AG09309 (cell line): ENCODE results near the gene REEP3.

Experiments used
- DNase-seq: peaks from one replicate; pipeline ENCODE4 v3.0.0-alpha.2; 2010; ENCODE audit warnings: low read depth
- H3K4me3 ChIP-seq: 2 replicates; pipeline ENCODE4 v1.5.1; 2011; ENCODE audit warnings: mild to moderate bottlenecking, low read depth, low read length, moderate library complexity; ENCODE audit not compliant: control insufficient read depth
- CTCF ChIP-seq: IDR thresholded peaks from 2 replicates; pipeline ENCODE4 v1.5.1; 2011; ENCODE audit warnings: mild to moderate bottlenecking, low read depth, low read length, inconsistent platforms; ENCODE audit not compliant: insufficient read depth, control insufficient read depth; ENCODE audit errors: missing control alignments

REEP3 gene

GRCh38 chr10:63673246-63673645, 152.0 kb downstream of the REEP3 start:
- no peak for DNase-seq
- no peak for TF ChIP-seq CTCF
- H3K4me3 ChIP-seq = no peak overlapping the region

- DNase-seq = no peak
- no peak overlapping the region for H3K4me3 ChIP-seq
- no peak for TF ChIP-seq CTCF
These were observed 152.6 kb downstream of the REEP3 start for GRCh38 chr10:63673846-63674245.
